Neural cell (in vitro differentiated cells): ENCODE data around the gene TELO2.

ENCODE experiments used
- CTCF ChIP-seq: fragments of 450-650 bp; IDR thresholded peaks from 2 replicates; pipeline ENCODE4 v1.5.1; 2014; ENCODE audit warnings: antibody characterized with exemption, mild to moderate bottlenecking, moderate library complexity; ENCODE audit not compliant: poor library complexity, severe bottlenecking
- EP300 ChIP-seq: fragments of 450-650 bp; conservative IDR thresholded peaks from 2 replicates; pipeline ENCODE4 v1.6.1; 2014; ENCODE audit warnings: antibody characterized with exemption, mild to moderate bottlenecking, moderate library complexity; ENCODE audit not compliant: poor library complexity, severe bottlenecking
- EZH2 ChIP-seq: fragments of 200-600, 300-800 bp; shearing (Covaris generic), sonication (generic); IDR thresholded peaks from 2 replicates; pipeline ENCODE4 v1.6.1; 2014; ENCODE audit warnings: antibody characterized with exemption, low read length, borderline replicate concordance, mild to moderate bottlenecking; ENCODE audit not compliant: insufficient read depth, poor library complexity, severe bottlenecking
- MXI1 ChIP-seq: fragments of 450-650 bp; conservative IDR thresholded peaks from 2 replicates; pipeline ENCODE4 v1.6.1; 2014; ENCODE audit warnings: antibody characterized with exemption, mild to moderate bottlenecking; ENCODE audit not compliant: poor library complexity, severe bottlenecking
- POLR2AphosphoS5 ChIP-seq: IDR thresholded peaks from 2 replicates; pipeline ENCODE4 v1.6.1; 2012
- RAD21 ChIP-seq: fragments of 450-650 bp; conservative IDR thresholded peaks from 2 replicates; pipeline ENCODE4 v1.6.1; 2014; ENCODE audit warnings: antibody characterized with exemption, mild to moderate bottlenecking, moderate library complexity
- REST ChIP-seq: IDR thresholded peaks from 2 replicates; pipeline ENCODE4 v1.6.1; 2012; ENCODE audit warnings: borderline replicate concordance
- SMC3 ChIP-seq: fragments of 450-650 bp; conservative IDR thresholded peaks from 2 replicates; pipeline ENCODE4 v1.6.1; 2014; ENCODE audit warnings: antibody characterized with exemption, mild to moderate bottlenecking, moderate library complexity; ENCODE audit not compliant: poor library complexity
- TAF1 ChIP-seq: IDR thresholded peaks from 2 replicates; pipeline ENCODE4 v1.6.1; 2012; ENCODE audit warnings: low read depth

GRCh38 chr16:1488054-1488601, 5.0 kb upstream of the TELO2 start:
- TF ChIP-seq CTCF: no peak
- no peak for TF ChIP-seq REST
- no peak for TF ChIP-seq RAD21
- no peak for TF ChIP-seq SMC3
- TF ChIP-seq EZH2: no peak
- no peak for TF ChIP-seq POLR2AphosphoS5
- TF ChIP-seq EP300: no peak
- no peak for TF ChIP-seq MXI1
- no peak for TF ChIP-seq TAF1
